B cell (primary cell): Measurements from ENCODE around the gene AK1. TPM values are rescaled to one million over a fixed set of nuclear protein-coding genes. Genes with fewer than 3 reads are reported as not detected.

Source experiments
- ATAC-seq: fragments of 200-7000 bp; cut with Tn5 transposase; one replicate; pipeline ENCODE4 v1.10.0; 2021; ENCODE audit warnings: low read depth, mild to moderate bottlenecking, moderate number of reproducible peaks, moderate library complexity
- CTCF ChIA-PET: fragments of 350-600 bp; sonication (Branson Sonifier 250); formaldehyde crosslinking; loops from one replicate; lab custom pipeline; 2021; ENCODE audit warnings: antibody characterized with exemption, inconsistent platforms; lab: Charles Lee
- POLR2A ChIA-PET: fragments of 350-600 bp; sonication (Branson Sonifier 250); formaldehyde crosslinking; loops from one replicate; lab custom pipeline; 2021; ENCODE audit warnings: antibody characterized with exemption; lab: Charles Lee
- DNase-seq: peaks from one replicate; pipeline ENCODE4 v3.0.0; 2013
- H2AFZ ChIP-seq: 2 replicates; pipeline ENCODE4 v1.6.1; 2012; ENCODE audit warnings: mild to moderate bottlenecking, low read depth, low read length; ENCODE audit not compliant: insufficient read depth, poor library complexity, severe bottlenecking
- H3K27ac ChIP-seq, 2 donors: 1 replicate in 1 of 2; 2 replicates in 1 of 2; pipeline ENCODE4 v1.5.1; 2012 to 2013; ENCODE audit warnings: low read length in 2 of 2, mild to moderate bottlenecking in 2 of 2, moderate library complexity in 1 of 2
- H3K27me3 ChIP-seq, 4 experiments: fragments of 200-600 bp in 1 of 4; sonication (generic) in 1 of 4; replicated peaks in 1 of 4; 1 replicate in 2 of 4; 2 replicates in 2 of 4; pipeline versions ENCODE4 v1.6.1 to v1.7.0; 2013 to 2016; ENCODE audit warnings: low read length in 3 of 4, mild to moderate bottlenecking in 2 of 4, mixed read lengths in 1 of 4, moderate library complexity in 1 of 4; ENCODE audit not compliant: insufficient read depth in 4 of 4, control insufficient read depth in 3 of 4; ENCODE audit errors: control extremely low read depth in 1 of 4
- H3K36me3 ChIP-seq, 2 experiments: replicated peaks in 1 of 2; 1 replicate in 1 of 2; 2 replicates in 1 of 2; pipeline versions ENCODE4 v1.6.1 to v1.7.1; 2013; ENCODE audit warnings: low read length in 1 of 2; ENCODE audit not compliant: insufficient read depth in 2 of 2, control insufficient read depth in 1 of 2; ENCODE audit errors: control extremely low read depth in 1 of 2, extremely low read depth in 1 of 2
- H3K4me1 ChIP-seq, 2 donors: fragments of 200-600 bp in 1 of 2; sonication (generic) in 1 of 2; 1 replicate in 1 of 2; 2 replicates in 1 of 2; pipeline versions ENCODE4 v1.5.1 to v1.6.1; 2013 to 2017; ENCODE audit warnings: low read length in 2 of 2; ENCODE audit not compliant: control insufficient read depth in 2 of 2, insufficient read depth in 2 of 2
- H3K4me2 ChIP-seq: replicated peaks from 2 replicates; pipeline ENCODE3; 2012; ENCODE audit warnings: mild to moderate bottlenecking, low read depth, low read length; ENCODE audit not compliant: poor library complexity, severe bottlenecking
- H3K4me3 ChIP-seq, 5 experiments: fragments of 200-600 bp in 1 of 5; sonication (generic) in 1 of 5; 1 replicate in 3 of 5; 2 replicates in 2 of 5; pipeline versions ENCODE4 v1.5.1 to v1.7.0; 2011 to 2016; ENCODE audit warnings: low read length in 4 of 5, mild to moderate bottlenecking in 4 of 5, low read depth in 2 of 5, control low read depth in 1 of 5, moderate library complexity in 1 of 5; ENCODE audit not compliant: insufficient read depth in 1 of 5; ENCODE audit errors: control extremely low read depth in 1 of 5, extremely low read depth in 1 of 5
- H3K79me2 ChIP-seq: fragments of 200-600 bp; sonication (generic); one replicate; pipeline ENCODE4 v1.6.0; 2016; ENCODE audit warnings: low read length; ENCODE audit not compliant: control insufficient read depth, insufficient read depth
- H3K9ac ChIP-seq: fragments of 200-600 bp; sonication (generic); 2 replicates; pipeline ENCODE4 v1.6.1; 2017; ENCODE audit warnings: mild to moderate bottlenecking, low read length, moderate library complexity
- H3K9me3 ChIP-seq, 3 donors: one replicate each; pipeline versions ENCODE4 v1.6.1 to v1.7.1; 2013; ENCODE audit warnings: low read length in 2 of 3; ENCODE audit not compliant: control insufficient read depth in 2 of 3, insufficient read depth in 1 of 3; ENCODE audit errors: control extremely low read depth in 1 of 3
- H4K20me1 ChIP-seq: 2 replicates; pipeline ENCODE4 v1.6.0; 2012; ENCODE audit warnings: mild to moderate bottlenecking, low read length; ENCODE audit not compliant: insufficient read depth, control insufficient read depth, poor library complexity, severe bottlenecking
- H3K27ac Mint-ChIP-seq: one replicate; pipeline ENCODE4 v1.8.0; 2021; ENCODE audit warnings: mixed read lengths
- H3K27me3 Mint-ChIP-seq: one replicate; pipeline ENCODE4 v1.8.0; 2021; ENCODE audit warnings: mixed read lengths
- H3K4me1 Mint-ChIP-seq: one replicate; pipeline ENCODE4 v1.8.0; 2021; ENCODE audit warnings: mixed read lengths
- H3K4me3 Mint-ChIP-seq: one replicate; pipeline ENCODE4 v1.8.0; 2021; ENCODE audit warnings: mixed read lengths
- H3K9me3 Mint-ChIP-seq: one replicate; pipeline ENCODE4 v1.8.0; 2022; ENCODE audit warnings: mixed read lengths; ENCODE audit not compliant: insufficient read depth
- EZH2 ChIP-seq: IDR thresholded peaks from 2 replicates; pipeline ENCODE4 v1.6.1; 2012; ENCODE audit warnings: borderline replicate concordance, low read depth, mild to moderate bottlenecking, moderate library complexity, low read length; ENCODE audit not compliant: insufficient read depth, poor library complexity, severe bottlenecking
- WGBS: methylation state at CpG from one replicate; pipeline ENCODE4 v1.1.5; 2013; ENCODE audit warnings: missing lambda C conversion rate; ENCODE audit not compliant: insufficient coverage; 5-methylcytosine and 5-hydroxymethylcytosine counted together
- intact Hi-C: fragments of 100-400 bp; cut with micrococcal nuclease; formaldehyde crosslinking; loops from one replicate; pipeline ENCODE4 v1.10.0; 2022
- polyA plus RNA-seq: library from polyadenylated mRNA; depleted of rRNA; stranded (reverse); fragments of >200 nt; gene quantifications from 2 replicates; pipeline ENCODE4 v1.2.3, GENCODE V29; 2012
- total RNA-seq, 2 donors: library from RNA; stranded (reverse); fragments of 120-200 nt in 1 of 2; gene quantifications; 1 replicate in 1 of 2; 2 replicates in 1 of 2; pipeline versions ENCODE4 v1.2.3 to v1.2.4, GENCODE V29; 2013 to 2022
- TF ChIP-seq, protein P1 (sequence below): fragments of 200-600 bp; IDR thresholded peaks from one replicate; pipeline ENCODE4 v1.8.0; 2022; ENCODE audit warnings: antibody characterized with exemption, mild to moderate bottlenecking

AK1 gene
- total and polyA plus RNA-seq, 2 donors (not counting 1 experiment from before 2014, with no cell fraction given), result 28.0 to 31.8 TPM

- H3K4me2 ChIP-seq, result no peak overlapping the region
- no peak for ATAC-seq
- no peak for DNase-seq
- WGBS, result 91% methylated on average over 10 of the region's 14 CpGs
- H3K4me3 Mint-ChIP-seq, result no peak overlapping the region
- intact Hi-C loops, result no loop called here
- POLR2A ChIA-PET, result no interaction called here
- H3K79me2 ChIP-seq, result peaks cover 4% of the 10 kb centered on the region
- H3K36me3 ChIP-seq, result no peaks in the 10 kb centered on the region
- no peak overlapping the region for H2AFZ ChIP-seq
- no peaks in the 10 kb centered on the region for H4K20me1 ChIP-seq
- CTCF ChIA-PET, result no interaction called here
- TF ChIP-seq, protein P1, sequence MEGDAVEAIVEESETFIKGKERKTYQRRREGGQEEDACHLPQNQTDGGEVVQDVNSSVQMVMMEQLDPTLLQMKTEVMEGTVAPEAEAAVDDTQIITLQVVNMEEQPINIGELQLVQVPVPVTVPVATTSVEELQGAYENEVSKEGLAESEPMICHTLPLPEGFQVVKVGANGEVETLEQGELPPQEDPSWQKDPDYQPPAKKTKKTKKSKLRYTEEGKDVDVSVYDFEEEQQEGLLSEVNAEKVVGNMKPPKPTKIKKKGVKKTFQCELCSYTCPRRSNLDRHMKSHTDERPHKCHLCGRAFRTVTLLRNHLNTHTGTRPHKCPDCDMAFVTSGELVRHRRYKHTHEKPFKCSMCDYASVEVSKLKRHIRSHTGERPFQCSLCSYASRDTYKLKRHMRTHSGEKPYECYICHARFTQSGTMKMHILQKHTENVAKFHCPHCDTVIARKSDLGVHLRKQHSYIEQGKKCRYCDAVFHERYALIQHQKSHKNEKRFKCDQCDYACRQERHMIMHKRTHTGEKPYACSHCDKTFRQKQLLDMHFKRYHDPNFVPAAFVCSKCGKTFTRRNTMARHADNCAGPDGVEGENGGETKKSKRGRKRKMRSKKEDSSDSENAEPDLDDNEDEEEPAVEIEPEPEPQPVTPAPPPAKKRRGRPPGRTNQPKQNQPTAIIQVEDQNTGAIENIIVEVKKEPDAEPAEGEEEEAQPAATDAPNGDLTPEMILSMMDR, result no peak
- TF ChIP-seq EZH2, result no peak
- no peak overlapping the region for H3K27ac Mint-ChIP-seq
- no peak overlapping the region for H3K9ac ChIP-seq
- H3K4me3 ChIP-seq, result no peak overlapping the region
- H3K27me3 ChIP-seq, result peaks cover 0 to 12% (median 3%) of the 10 kb centered on the region in 4 experiments
- no peak overlapping the region for H3K27ac ChIP-seq
- no peaks in the 10 kb centered on the region for H3K27me3 Mint-ChIP-seq
- H3K4me1 Mint-ChIP-seq, result peaks cover 22% of the 10 kb centered on the region
- H3K9me3 Mint-ChIP-seq, result no peaks in the 10 kb centered on the region
- no peaks in the 10 kb centered on the region for H3K9me3 ChIP-seq
- H3K4me1 ChIP-seq, result peaks cover 21 to 30% of the 10 kb centered on the region in 2 donors
Measured at GRCh38 chr9:127876026-127876763, 1.3 kb downstream of the AK1 start.

GRCh38 chr9:127875306-127875966 is 2.0 kb downstream of the AK1 start:
- H3K4me1 Mint-ChIP-seq, result peaks cover 22% of the 10 kb centered on the region
- Histone ChIP-seq H3K27me3 (peaks cover 0 to 12% (median 3%) of the 10 kb centered on the region in 4 experiments), H3K4me2 (no peak overlapping the region), H3K9me3 (no peaks in the 10 kb centered on the region), H4K20me1 (no peaks in the 10 kb centered on the region), H3K4me3 (no peak overlapping the region), H3K36me3 (no peaks in the 10 kb centered on the region), H3K27ac (no peak overlapping the region), H3K9ac (no peak overlapping the region), H2AFZ (no peak overlapping the region), H3K4me1 (peaks cover 21 to 30% of the 10 kb centered on the region in 2 donors), H3K79me2 (peaks cover 4% of the 10 kb centered on the region)
- 95% methylated on average over 10 of the region's 10 CpGs for WGBS
- TF ChIP-seq EZH2, result no peak
- TF ChIP-seq, protein P1, result no peak
- POLR2A ChIA-PET, result interaction anchor here (0.6 kb wide), 1 partner anchor 74 kb away, joined by 5 read pairs; no protein-coding TSS in a partner anchor
- intact Hi-C loops, result no loop called here
- H3K4me3 Mint-ChIP-seq, result no peak overlapping the region
- CTCF ChIA-PET, result no interaction called here
- ATAC-seq (no peak), DNase-seq (no peak)
- H3K27me3 Mint-ChIP-seq, result no peaks in the 10 kb centered on the region
- H3K9me3 Mint-ChIP-seq, result no peaks in the 10 kb centered on the region
- H3K27ac Mint-ChIP-seq, result no peak overlapping the region
